Mesendoderm (in vitro differentiated cells): Measurements from ENCODE around the gene OR9Q1. TPM values are rescaled to one million over a fixed set of nuclear protein-coding genes. Genes with fewer than 3 reads are reported as not detected.
A peak's percentile ranks its signal among the peaks of the same experiment; 100 is the strongest.

Experiments used
- DNase-seq: peaks from one replicate; pipeline ENCODE4 v3.0.0; 2013
- H2AK5ac ChIP-seq: 2 replicates; pipeline ENCODE4 v1.6.1; 2013; ENCODE audit warnings: low read length, inconsistent platforms
- H2BK120ac ChIP-seq: 2 replicates; pipeline ENCODE4 v1.6.1; 2013; ENCODE audit warnings: low read depth, mild to moderate bottlenecking, low read length, moderate library complexity, mixed read lengths
- H2BK15ac ChIP-seq: replicated peaks from 2 replicates; pipeline ENCODE4 v1.6.1; 2013; ENCODE audit warnings: low read depth, mild to moderate bottlenecking, moderate library complexity
- H2BK5ac ChIP-seq: 2 replicates; pipeline ENCODE4 v1.6.1; 2013; ENCODE audit warnings: low read length, inconsistent platforms
- H3K18ac ChIP-seq: 2 replicates; pipeline ENCODE4 v1.6.1; 2013; ENCODE audit warnings: mild to moderate bottlenecking, low read length, mixed read lengths
- H3K23ac ChIP-seq: one replicate; pipeline ENCODE4 v1.6.1; 2013; ENCODE audit warnings: low read length
- H3K27ac ChIP-seq: 2 replicates; pipeline ENCODE4 v1.5.1; 2013; ENCODE audit warnings: low read depth, mild to moderate bottlenecking, inconsistent platforms, low read length, moderate library complexity
- H3K27me3 ChIP-seq: 2 replicates; pipeline ENCODE4 v1.6.1; 2013; ENCODE audit warnings: low read length, control low read depth, mild to moderate bottlenecking, inconsistent platforms; ENCODE audit not compliant: insufficient read depth, poor library complexity
- H3K36me3 ChIP-seq: 2 replicates; pipeline ENCODE4 v1.6.1; 2013; ENCODE audit warnings: low read length, inconsistent platforms; ENCODE audit not compliant: control insufficient read depth, insufficient read depth
- H3K4ac ChIP-seq: one replicate; pipeline ENCODE4 v1.6.1; 2013; ENCODE audit warnings: low read depth, mild to moderate bottlenecking, low read length, moderate library complexity
- H3K4me1 ChIP-seq: 2 replicates; pipeline ENCODE4 v1.6.1; 2013; ENCODE audit warnings: low read depth, low read length, inconsistent platforms; ENCODE audit not compliant: control insufficient read depth
- H3K4me2 ChIP-seq: 2 replicates; pipeline ENCODE4 v1.6.1; 2013; ENCODE audit warnings: low read length
- H3K4me3 ChIP-seq: 2 replicates; pipeline ENCODE4 v1.5.1; 2013; ENCODE audit warnings: mild to moderate bottlenecking, low read length
- H3K56ac ChIP-seq: one replicate; pipeline ENCODE4 v1.6.1; 2013; ENCODE audit warnings: low read length
- H3K79me1 ChIP-seq: 2 replicates; pipeline ENCODE4 v1.6.1; 2013; ENCODE audit warnings: low read length, inconsistent platforms
- H3K79me2 ChIP-seq: 2 replicates; pipeline ENCODE4 v1.6.1; 2013; ENCODE audit warnings: mild to moderate bottlenecking, low read length; ENCODE audit not compliant: control insufficient read depth, insufficient read depth
- H3K9ac ChIP-seq: 2 replicates; pipeline ENCODE4 v1.6.1; 2013; ENCODE audit warnings: low read length, inconsistent platforms
- H4K5ac ChIP-seq: one replicate; pipeline ENCODE4 v1.6.1; 2013; ENCODE audit warnings: low read length
- H4K8ac ChIP-seq: one replicate; pipeline ENCODE4 v1.6.1; 2013; ENCODE audit warnings: low read depth, mild to moderate bottlenecking, control low read depth, low read length, moderate library complexity
- WGBS: extraction: QIAGEN DNeasy Blood & Tissue Kit; methylation state at CpG from one replicate; pipeline ENCODE4 v1.1.7; 2013; ENCODE audit warnings: low lambda C conversion rate, missing lambda C conversion rate; ENCODE audit not compliant: insufficient coverage; ENCODE audit errors: extremely low coverage; 5-methylcytosine and 5-hydroxymethylcytosine counted together
- polyA plus RNA-seq, 2 experiments: library from polyadenylated mRNA; stranded (reverse); fragments of 200-250 nt; gene quantifications; one replicate each; pipeline ENCODE4 v1.2.3, GENCODE V29; 2013

Gene OR9Q1, protein sequence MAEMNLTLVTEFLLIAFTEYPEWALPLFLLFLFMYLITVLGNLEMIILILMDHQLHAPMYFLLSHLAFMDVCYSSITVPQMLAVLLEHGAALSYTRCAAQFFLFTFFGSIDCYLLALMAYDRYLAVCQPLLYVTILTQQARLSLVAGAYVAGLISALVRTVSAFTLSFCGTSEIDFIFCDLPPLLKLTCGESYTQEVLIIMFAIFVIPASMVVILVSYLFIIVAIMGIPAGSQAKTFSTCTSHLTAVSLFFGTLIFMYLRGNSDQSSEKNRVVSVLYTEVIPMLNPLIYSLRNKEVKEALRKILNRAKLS
- not detected for polyA plus RNA-seq (2013, experiment 1 of 2)
- polyA plus RNA-seq (2013, experiment 2 of 2) = not detected

DNA sequence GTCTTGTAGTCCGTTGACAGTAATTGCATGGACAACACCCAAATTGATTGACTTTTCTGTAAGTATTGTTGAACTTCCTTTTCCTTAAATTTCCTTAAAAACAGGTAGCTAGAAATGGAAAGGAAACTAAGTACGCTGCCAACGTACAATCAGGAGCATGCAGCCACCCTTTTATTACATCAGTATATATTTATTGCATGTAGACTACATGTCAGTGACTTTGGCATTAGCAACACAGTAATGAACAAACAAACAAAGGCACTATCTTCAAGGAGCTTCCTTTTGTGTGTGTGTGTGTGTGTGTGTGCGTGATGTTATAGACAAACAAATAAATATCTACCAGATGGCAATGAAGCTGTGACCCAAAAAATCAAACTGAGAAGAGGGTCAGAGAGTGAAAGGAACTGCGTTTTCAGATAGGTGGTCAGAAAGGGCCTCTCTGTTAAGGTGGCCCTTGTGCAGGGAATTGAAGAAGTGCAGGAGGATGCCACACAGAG lies at the start of gene OR9Q1:
Gene OR9Q1 (plus strand): TSS at position 447 of the 497 bp plus-strand sequence. CDS start 155,564 bp downstream, outside the sequence.
- Histone ChIP-seq H3K4me1 (no peaks in the 10 kb centered on the region), H3K27me3 (no peaks in the 10 kb centered on the region), H3K79me2 (no peaks in the 10 kb centered on the region), H2BK120ac (no peak within 1 kb of the TSS), H2BK15ac (no peak within 1 kb of the TSS), H3K4me3 (no peak within 1 kb of the TSS), H3K18ac (no peak within 1 kb of the TSS), H3K4ac (no peak within 1 kb of the TSS), H3K4me2 (no peak within 1 kb of the TSS), H3K9ac (no peak within 1 kb of the TSS), H2AK5ac (no peak within 1 kb of the TSS), H3K36me3 (no peaks in the 10 kb centered on the region), H3K79me1 (no peaks in the 10 kb centered on the region), H4K5ac (no peak within 1 kb of the TSS), H3K56ac (no peak within 1 kb of the TSS), H3K27ac (no peak within 1 kb of the TSS), H3K23ac (no peak within 1 kb of the TSS), H4K8ac (no peak within 1 kb of the TSS), H2BK5ac (no peak within 1 kb of the TSS)
- no peak for DNase-seq
- no CpG with 5 or more reads among the region's 5 CpGs for WGBS

DNA sequence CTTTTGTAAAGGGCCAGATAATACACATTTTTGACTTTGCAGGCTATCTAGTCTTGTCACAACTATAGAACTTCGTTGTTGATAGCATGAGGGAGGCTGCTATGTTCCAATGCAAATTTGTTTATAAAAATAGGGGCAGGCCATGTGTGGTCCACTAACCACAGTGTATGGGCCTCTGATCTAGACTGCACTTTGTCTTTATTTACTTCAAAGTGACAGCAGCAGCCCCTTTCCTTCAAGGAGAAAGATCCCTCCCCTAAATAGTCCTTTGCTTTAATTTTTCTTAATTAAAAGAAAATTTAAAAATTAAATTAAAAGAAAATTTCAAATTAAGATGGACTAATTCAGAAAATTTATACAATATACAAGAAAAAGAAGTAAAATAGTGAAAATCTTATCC lies 49.5 kb upstream of the OR9Q1 start:
- Histone ChIP-seq H3K9ac (no peak overlapping the region), H3K23ac (no peak overlapping the region), H2BK15ac (no peak overlapping the region), H3K27me3 (no peaks in the 10 kb centered on the region), H3K4me1 (peaks cover 8% of the 10 kb centered on the region), H3K79me1 (no peaks in the 10 kb centered on the region), H3K18ac (no peak overlapping the region), H3K4ac (no peak overlapping the region), H2AK5ac (no peak overlapping the region), H3K56ac (no peak overlapping the region), H3K36me3 (no peaks in the 10 kb centered on the region), H3K27ac (no peak overlapping the region), H4K5ac (no peak overlapping the region), H3K4me2 (no peak overlapping the region), H3K79me2 (no peaks in the 10 kb centered on the region), H2BK5ac (no peak overlapping the region), H2BK120ac (no peak overlapping the region), H4K8ac (no peak overlapping the region), H3K4me3 (no peak overlapping the region)
- no peak for DNase-seq
- no CpG with 5 or more reads among the region's 1 CpG for WGBS

DNA sequence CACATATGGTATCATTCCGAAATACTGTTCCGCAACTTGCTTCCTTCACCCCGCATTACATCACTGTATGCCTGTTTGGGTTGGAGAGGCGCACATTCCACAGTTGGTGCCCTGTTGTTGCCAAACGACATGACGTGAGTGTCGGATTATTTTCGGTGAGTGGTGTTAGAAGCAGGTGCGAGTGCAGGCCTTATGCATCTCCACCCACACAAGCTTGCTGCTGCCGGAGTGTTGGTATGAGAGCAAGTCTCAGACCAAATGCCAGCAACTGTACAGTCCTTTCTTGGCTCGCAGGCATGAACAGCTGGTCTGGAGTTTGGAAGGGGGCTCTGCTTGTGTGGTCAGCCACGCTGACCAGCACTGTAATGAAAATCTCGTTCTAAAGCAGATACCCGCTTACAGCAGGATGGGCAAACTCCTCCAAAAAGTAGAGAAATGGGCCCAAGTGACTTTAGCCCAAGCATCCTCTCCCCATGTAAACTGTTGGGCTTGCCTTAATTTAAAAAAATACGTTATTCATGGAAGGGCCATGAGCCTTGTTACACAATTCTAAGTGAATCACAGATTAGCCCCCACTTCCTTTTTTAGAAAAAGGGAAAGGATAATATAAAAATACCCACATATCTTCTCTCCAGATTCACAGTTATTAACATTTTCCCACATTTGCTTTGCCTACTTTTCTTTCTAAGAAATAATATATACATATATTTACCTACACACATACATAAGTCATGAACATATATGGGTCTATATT lies 48.7 kb upstream of the OR9Q1 start:
- Histone ChIP-seq H2BK15ac (no peak overlapping the region), H3K18ac (no peak overlapping the region), H3K4ac (no peak overlapping the region), H3K79me1 (no peaks in the 10 kb centered on the region), H3K4me2 (no peak overlapping the region), H3K27me3 (no peaks in the 10 kb centered on the region), H3K23ac (no peak overlapping the region), H3K9ac (no peak overlapping the region), H3K79me2 (no peaks in the 10 kb centered on the region), H2AK5ac (peak overlapping the region; percentile 65), H2BK120ac (no peak overlapping the region), H3K4me1 (peaks cover 8% of the 10 kb centered on the region), H3K27ac (no peak overlapping the region), H3K36me3 (no peaks in the 10 kb centered on the region), H2BK5ac (no peak overlapping the region), H3K4me3 (no peak overlapping the region), H3K56ac (no peak overlapping the region), H4K8ac (no peak overlapping the region), H4K5ac (no peak overlapping the region)
- no peak for DNase-seq
- no CpG with 5 or more reads among the region's 15 CpGs for WGBS

DNA sequence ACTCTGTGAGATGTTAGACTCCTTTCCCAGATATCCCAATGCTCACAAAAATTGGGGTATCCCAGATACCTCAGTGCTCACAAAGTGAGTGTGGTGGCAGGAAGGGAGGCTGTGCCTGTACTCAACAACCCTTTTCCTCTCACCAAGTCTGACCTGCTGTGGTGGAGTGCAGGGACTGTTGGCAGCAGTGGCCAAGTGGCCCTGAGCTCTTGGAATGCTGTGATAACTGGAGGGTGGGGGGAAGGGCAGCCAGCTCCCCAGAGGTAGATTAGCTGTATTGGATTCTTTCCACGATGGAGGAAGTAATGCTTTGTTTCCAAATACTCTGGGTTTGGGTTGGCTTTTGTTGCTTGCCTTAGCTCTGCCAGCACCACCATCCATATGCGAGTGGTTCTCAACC lies 46.0 kb upstream of the OR9Q1 start:
- Histone ChIP-seq H3K18ac (no peak overlapping the region), H3K36me3 (no peaks in the 10 kb centered on the region), H2BK15ac (no peak overlapping the region), H3K27me3 (no peaks in the 10 kb centered on the region), H3K4me2 (no peak overlapping the region), H3K56ac (no peak overlapping the region), H3K79me2 (no peaks in the 10 kb centered on the region), H3K4me1 (peaks cover 8% of the 10 kb centered on the region), H3K9ac (no peak overlapping the region), H4K5ac (no peak overlapping the region), H4K8ac (no peak overlapping the region), H2AK5ac (no peak overlapping the region), H3K4me3 (no peak overlapping the region), H3K79me1 (no peaks in the 10 kb centered on the region), H3K27ac (no peak overlapping the region), H2BK120ac (no peak overlapping the region), H3K23ac (no peak overlapping the region), H3K4ac (no peak overlapping the region), H2BK5ac (no peak overlapping the region)
- WGBS = no CpG with 5 or more reads among the region's 2 CpGs
- DNase-seq = peak; percentile 55

DNA sequence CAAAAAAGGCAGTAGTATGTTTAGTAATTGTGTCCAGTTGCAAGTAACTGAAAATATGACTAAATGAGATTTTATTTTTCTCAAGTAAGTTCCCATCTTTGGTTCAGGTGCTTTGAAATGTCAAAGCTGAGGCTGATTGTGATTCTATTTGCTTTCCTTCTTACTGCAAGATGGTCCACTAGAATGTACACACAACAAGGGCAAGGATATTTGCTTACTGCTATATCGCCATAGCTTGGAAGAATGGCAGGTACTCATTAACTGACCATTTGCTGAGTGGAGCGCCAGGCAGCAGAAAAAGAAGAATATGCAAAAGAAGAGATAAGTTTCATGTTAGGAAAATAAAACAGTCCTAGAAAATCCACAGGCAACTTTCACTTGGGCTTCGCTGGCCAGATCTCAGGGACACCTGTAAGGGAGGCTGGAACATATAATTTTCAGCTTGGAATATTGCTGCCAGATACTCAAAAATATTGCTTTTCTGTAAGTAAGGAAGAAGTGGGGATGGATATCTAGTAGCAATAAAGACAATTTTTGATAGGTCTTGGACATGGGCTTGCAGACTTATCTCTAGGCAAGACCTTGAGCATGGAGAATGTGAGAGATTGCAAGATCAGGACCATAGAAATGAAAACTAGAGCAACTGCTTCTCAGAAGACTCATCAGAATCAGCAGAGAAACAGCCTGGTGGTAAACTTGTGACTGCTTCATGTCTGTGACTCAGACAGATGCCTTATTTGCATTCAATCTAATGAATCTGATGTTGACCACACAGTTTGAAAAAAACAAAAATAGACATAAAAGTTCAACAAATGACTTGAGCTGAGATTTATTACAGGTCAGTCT lies 44.8 kb upstream of the OR9Q1 start:
- H2BK5ac ChIP-seq = no peak overlapping the region
- no peak for DNase-seq
- peaks cover 8% of the 10 kb centered on the region for H3K4me1 ChIP-seq
- H3K4me3 ChIP-seq = no peak overlapping the region
- no peak overlapping the region for H4K8ac ChIP-seq
- no peaks in the 10 kb centered on the region for H3K27me3 ChIP-seq
- no peak overlapping the region for H2AK5ac ChIP-seq
- no peak overlapping the region for H3K27ac ChIP-seq
- no peak overlapping the region for H4K5ac ChIP-seq
- no CpG with 5 or more reads among the region's 3 CpGs for WGBS
- H3K23ac ChIP-seq = no peak overlapping the region
- H3K56ac ChIP-seq = no peak overlapping the region
- no peak overlapping the region for H3K9ac ChIP-seq
- H3K36me3 ChIP-seq = no peaks in the 10 kb centered on the region
- H3K4ac ChIP-seq = no peak overlapping the region
- H3K18ac ChIP-seq = no peak overlapping the region
- H3K79me1 ChIP-seq = no peaks in the 10 kb centered on the region
- H3K4me2 ChIP-seq = no peak overlapping the region
- H2BK120ac ChIP-seq = no peak overlapping the region
- H3K79me2 ChIP-seq = no peaks in the 10 kb centered on the region
- H2BK15ac ChIP-seq = no peak overlapping the region
